ENCODE results near the gene PRKCE.

The PRKCE gene

DNA sequence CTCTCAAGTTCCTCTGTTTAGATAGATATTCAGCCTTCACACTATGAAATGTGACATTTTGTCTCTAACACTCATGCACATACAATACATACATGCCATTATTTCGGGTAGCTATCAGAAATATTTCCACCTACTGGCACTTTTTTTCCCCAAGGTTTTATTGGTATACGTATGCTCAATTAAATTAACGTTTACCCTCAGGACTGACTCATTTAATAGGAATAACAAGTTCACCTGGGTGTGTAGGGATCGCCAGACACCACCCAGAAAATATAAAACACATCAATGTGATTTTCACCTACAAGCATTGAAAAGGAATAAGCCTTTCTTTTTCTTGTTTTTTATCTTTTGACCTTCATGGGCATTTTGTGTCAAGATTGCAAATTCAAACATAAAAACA, 507.2 kb downstream of the PRKCE start:
- no peak overlapping the region for H3K4me3 ChIP-seq (ENCODE audit: control insufficient read depth, low read depth, low read length)
- no peak for TF ChIP-seq CTCF (conservative IDR thresholded peaks at IDR 0.05; ENCODE audit: control insufficient read depth, insufficient read depth, low read depth, low read length)
- DNase-seq (ENCODE audit: low read depth): no peak

GRCh38 chr2:46160326-46160725, 508.9 kb downstream of the PRKCE start:
- TF ChIP-seq CTCF (conservative IDR thresholded peaks at IDR 0.05; ENCODE audit: control insufficient read depth, insufficient read depth, low read depth, low read length): no peak
- no peak for DNase-seq (ENCODE audit: low read depth)
- H3K4me3 ChIP-seq (ENCODE audit: control insufficient read depth, low read depth, low read length): no peak overlapping the region

GRCh38 chr2:46161315-46161714, 509.8 kb downstream of the PRKCE start:
- no peak overlapping the region for H3K4me3 ChIP-seq (ENCODE audit: control insufficient read depth, low read depth, low read length)
- DNase-seq (ENCODE audit: low read depth): no peak
- TF ChIP-seq CTCF (conservative IDR thresholded peaks at IDR 0.05; ENCODE audit: control insufficient read depth, insufficient read depth, low read depth, low read length): no peak

DNA sequence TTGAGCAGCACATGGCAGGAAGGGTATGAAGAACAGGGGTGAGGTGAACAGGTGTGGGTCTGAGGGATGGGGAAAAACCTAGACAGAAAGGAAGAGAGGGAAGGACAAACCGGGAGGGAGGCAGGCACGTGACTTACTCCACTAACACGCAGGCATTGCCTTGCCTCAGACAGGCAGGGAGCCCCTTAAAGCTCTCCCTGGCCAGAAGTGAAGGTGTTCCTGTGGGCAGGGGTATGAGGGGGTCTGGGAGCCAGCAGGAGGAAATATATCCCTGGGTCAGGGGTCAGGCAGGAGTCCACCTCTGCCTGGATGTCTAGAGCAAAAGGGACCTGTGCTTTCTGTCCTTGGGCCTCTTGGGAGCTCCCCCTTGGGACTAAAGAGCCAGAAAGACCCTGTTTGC, 510.4 kb downstream of the PRKCE start:
- no peak overlapping the region for H3K4me3 ChIP-seq (ENCODE audit: control insufficient read depth, low read depth, low read length)
- TF ChIP-seq CTCF (conservative IDR thresholded peaks at IDR 0.05; ENCODE audit: control insufficient read depth, insufficient read depth, low read depth, low read length): no peak
- no peak for DNase-seq (ENCODE audit: low read depth)

- TF ChIP-seq CTCF (conservative IDR thresholded peaks at IDR 0.05; ENCODE audit: control insufficient read depth, insufficient read depth, low read depth, low read length): no peak
- H3K4me3 ChIP-seq (ENCODE audit: control insufficient read depth, low read depth, low read length): no peak overlapping the region
- peak; percentile 78 for DNase-seq (ENCODE audit: low read depth)
Measured at GRCh38 chr2:46162329-46163097, 511.0 kb downstream of the PRKCE start.

GRCh38 chr2:46163098-46163430, 511.6 kb downstream of the PRKCE start:
- no peak for DNase-seq (ENCODE audit: low read depth)
- no peak overlapping the region for H3K4me3 ChIP-seq (ENCODE audit: control insufficient read depth, low read depth, low read length)
- no peak for TF ChIP-seq CTCF (conservative IDR thresholded peaks at IDR 0.05; ENCODE audit: control insufficient read depth, insufficient read depth, low read depth, low read length)
